Erythroblast (primary cell): ENCODE results near the gene RASGRP2.

ENCODE experiments used
- DNase-seq, 2 experiments: peaks; one replicate each; lab custom pipeline; 2025; lab: John Stamatoyannopoulos, UW
- GATA1 ChIP-seq: IDR thresholded peaks from 2 replicates; pipeline ENCODE4 v1.6.1; 2011; ENCODE audit warnings: low read depth, mild to moderate bottlenecking, control low read depth, low read length, moderate library complexity
- POLR2A ChIP-seq: IDR thresholded peaks from 2 replicates; pipeline ENCODE4 v1.6.1; 2011; ENCODE audit warnings: mild to moderate bottlenecking, low read length

RASGRP2 gene

GRCh38 chr11:64765291-64765850, 21.4 kb upstream of the RASGRP2 start:
- DNase-seq = no peak
- TF ChIP-seq POLR2A (no peak), GATA1 (no peak)

DNA sequence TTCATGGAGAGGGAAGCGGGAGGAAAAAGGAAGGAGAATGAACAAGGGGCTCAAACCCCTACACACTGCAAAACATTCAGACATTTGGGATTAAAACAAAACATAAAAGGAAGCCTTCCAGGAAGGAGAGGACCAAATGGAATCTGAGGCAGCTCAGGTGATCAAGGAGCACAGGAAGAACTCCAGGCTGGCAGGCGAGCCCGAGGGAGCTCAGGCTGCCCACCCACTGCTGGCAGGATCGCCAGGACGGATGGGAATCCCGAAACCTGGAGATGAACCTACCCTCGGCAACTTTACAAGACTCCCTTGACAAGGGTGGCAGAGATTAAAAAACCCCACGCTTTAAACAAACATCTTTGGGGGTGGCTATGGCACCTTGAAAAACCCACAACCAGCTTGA, 20.8 kb upstream of the RASGRP2 start:
- TF ChIP-seq POLR2A (no peak), GATA1 (no peak)

DNA sequence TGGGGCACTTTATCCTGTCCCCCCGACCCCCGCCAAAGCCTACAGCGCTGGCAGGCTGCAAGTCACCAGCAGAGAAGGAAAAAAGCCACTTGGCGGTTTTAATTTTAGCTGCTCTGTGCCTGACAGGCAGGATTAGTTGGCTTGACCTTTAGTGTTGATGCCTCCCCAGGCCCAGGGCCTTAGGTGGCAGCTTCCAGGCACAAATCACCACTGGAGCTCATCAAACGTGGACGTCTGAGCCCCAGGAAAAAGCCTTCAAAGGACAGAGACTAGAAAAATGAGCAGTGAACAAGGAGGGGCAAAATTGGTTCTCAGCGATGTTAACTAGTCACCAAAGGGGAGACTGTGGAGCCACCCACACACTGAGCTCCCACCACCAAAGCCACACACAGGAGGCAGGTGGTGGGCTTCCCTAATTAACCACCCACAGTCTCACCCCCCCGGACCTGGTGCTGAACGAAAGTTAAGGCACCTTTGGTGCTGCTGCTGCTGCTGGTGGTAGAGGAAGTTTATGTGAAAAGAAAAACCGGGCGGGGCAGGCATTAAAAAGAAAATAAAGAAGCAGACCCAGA, 20.2 kb upstream of the RASGRP2 start:
- DNase-seq = no peak
- TF ChIP-seq POLR2A (no peak), GATA1 (no peak)

More for the DNA sequence above, 20.8 kb upstream of the RASGRP2 start:
- no peak for DNase-seq

DNA sequence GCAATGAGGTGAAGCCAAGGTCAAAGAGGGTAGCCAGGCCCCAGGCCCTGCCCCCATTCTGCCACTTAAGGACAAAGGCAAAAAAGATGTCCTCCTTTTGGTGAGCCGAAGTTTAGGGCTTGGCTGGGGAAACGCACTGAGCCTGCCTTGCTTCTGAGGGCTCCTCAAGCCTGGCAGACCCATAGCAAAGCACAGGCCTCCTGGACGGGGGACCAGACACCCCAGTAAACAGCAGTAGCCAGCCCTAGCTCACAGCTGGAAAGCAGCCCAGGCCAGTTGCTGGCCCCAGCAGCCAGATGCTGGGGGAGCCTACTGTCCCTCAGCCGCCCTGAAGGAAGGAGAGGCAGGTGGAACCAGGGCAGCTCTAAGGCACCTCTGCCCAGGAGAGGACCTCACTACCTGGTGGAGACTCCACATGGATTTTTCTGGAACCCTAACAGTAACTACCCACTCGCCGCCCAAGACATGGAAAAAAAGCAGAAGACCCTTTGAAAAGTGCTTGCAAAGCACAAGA, 19.6 kb upstream of the RASGRP2 start:
- no peak for DNase-seq
- TF ChIP-seq POLR2A = no peak

DNA sequence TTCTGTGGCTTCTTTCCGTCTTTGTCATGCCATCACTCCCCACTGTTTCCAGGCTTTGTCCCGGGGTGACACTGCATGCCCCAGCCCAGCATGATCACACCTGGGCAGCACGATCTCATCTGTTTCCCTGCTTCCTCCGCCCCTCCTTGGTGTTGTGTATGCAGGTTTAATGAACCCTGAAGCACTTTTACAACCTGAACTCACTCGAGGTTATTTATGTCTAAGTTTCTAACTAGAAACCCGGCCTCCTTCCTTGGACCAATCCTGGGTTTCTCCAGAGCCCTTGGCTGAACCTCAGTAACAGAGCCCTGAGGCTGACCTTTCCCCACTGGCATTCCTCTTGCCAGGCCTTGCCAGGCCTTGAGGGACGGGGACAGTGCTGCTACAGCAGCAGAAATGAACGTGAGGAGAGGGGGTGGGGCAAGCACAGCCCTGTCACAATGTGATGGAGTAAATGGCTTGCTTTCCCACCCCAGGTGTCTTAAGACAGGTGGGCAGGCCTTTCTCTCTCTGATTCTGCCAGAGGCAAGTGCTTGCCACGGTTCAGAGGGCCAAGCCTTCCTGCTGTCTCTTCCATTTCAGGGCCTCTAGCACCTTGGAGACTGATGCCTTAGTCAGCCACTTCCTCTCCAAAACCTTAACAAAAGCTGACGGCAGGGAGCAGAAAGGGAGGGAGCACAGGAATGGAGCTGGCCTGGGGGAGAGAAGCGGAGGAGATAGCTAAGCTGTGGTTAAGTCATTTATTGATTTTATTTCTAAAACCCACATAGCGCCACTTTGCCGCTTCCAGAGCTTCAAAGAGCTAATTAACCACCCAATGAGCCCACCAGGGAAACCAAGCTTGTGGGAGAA, 19.0 kb upstream of the RASGRP2 start:
- TF ChIP-seq GATA1 (no peak), POLR2A (no peak)
- DNase-seq = no peak

GRCh38 chr11:64762277-64762673, 18.3 kb upstream of the RASGRP2 start:
- no peak for DNase-seq
- TF ChIP-seq POLR2A (peak; percentile 18), GATA1 (no peak)

DNA sequence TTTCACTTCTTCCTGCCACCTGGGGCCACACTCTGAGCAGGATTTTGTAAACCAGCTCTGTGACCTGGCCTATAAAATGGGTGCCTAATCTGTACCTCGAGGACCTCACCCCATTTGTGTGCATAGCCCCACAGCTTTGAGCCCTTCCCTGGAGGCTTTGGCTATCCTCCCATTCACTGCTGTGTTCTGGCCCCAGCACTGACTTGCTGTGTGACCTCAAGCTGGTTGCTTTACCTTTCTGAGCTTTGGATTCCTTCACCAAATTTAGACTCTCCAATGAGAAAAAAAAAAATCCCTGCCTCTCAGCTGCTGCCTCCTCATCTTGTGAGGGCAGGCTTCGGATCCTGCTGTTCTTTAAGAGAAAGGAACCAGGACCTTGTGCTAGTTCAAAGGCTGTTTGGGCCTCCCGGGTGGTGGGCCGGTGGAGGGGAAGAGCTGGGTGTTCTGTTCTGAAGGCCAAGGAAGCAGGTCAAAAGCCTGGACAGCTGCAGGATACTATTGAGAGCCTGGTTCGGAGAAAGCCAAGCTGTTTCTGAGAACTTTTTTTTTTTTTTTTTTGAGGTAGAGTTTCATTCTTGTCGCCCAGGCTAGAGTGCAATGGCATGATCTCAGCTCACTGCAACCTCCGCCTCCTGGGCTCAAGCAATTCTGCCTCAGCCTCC, 16.9 kb upstream of the RASGRP2 start:
- DNase-seq = no peak
- no peak for TF ChIP-seq POLR2A

GRCh38 chr11:64759722-64760719, 16.1 kb upstream of the RASGRP2 start, which contains the start of gene PYGM:
Gene PYGM (minus strand): TSS chr11:64759974. CDS start chr11:64759898, 76 bp downstream.
- TF ChIP-seq POLR2A (no peak), GATA1 (no peak)
- no peak for DNase-seq

GRCh38 chr11:64759131-64759721, 15.3 kb upstream of the RASGRP2 start:
- DNase-seq = no peak
- TF ChIP-seq POLR2A (no peak), GATA1 (no peak)

GRCh38 chr11:64758330-64759079, 14.6 kb upstream of the RASGRP2 start:
- DNase-seq = no peak
- no peak for TF ChIP-seq GATA1
- TF ChIP-seq POLR2A = no peak

- no peak for DNase-seq
- TF ChIP-seq POLR2A (no peak), GATA1 (no peak)
Measured at GRCh38 chr11:64757549-64758329, 13.8 kb upstream of the RASGRP2 start.

DNA sequence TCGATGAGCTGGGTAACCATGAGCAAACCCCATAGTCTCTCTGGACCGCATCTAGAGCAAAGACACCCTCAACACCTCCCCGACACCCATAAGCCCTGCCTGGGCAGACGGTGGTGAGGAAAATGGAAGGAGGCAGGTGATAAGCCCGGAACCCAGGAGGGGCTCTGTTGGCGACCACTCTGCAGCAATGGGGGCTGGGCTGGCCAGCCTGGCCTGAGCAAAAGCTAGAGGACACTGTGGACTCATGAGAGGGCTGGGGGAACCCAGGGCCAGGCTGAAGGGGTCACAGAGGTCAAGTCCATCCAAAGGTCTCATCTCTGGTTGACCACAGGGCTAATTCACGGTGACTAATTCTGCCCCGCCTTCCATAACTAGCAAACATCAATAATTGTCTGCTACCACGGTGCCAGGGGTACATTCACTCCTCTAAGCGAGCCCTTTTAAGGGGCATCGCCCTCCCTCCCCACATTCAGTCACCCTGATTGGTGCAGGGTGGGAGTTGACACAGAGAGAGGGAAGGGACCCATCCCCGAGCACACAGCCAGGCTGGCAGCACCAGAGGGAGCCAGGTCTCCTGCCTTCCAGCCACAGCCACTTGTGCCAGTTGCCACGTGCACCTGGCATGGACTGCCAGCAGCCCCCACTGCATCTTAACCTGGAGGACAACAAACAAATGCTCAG, 11.9 kb upstream of the RASGRP2 start:
- DNase-seq = no peak
- TF ChIP-seq POLR2A (no peak), GATA1 (no peak)
